ENCODE data around the gene RPL23. TPM values are rescaled to one million over a fixed set of nuclear protein-coding genes. Genes with fewer than 3 reads are reported as not detected.
A peak's percentile ranks its signal among the peaks of the same experiment; 100 is the strongest.

The RPL23 gene
- total and polyA plus RNA-seq, 2 donors from 2014 or later = 1,183 to 2,399 TPM

DNA sequence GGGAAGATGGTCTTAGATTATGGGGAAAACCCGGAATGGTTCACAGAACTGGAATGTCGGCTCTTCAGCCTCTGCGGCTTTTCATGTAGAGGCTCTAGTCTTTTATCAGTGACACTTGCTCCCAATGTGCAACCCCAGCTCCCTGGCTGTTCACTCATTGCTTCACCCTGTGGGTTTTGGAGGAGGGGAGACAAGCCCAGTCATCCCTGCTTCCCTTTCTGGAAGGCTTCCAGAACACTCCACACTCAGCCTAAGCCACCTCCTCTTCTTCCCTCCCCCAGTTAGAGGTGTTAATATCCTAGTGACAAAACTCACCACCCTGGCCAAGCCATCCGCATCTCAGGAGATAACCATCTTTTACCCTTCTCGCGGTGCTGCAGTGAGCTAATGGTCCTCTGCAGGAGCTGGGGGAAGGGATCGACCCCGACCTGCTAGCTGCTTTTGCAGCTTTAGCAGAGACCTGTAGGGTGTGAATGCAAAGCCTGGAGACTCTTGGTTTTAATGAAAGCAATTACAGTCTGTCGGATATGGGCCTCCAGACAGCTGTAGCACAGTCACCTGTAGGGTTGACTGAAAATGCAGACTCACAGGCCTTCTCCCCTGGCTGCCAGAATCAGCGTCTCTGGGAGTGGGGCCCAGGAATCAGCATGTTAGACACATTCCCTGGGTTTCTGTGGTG lies 47.6 kb upstream of the RPL23 start:
- intact Hi-C loops (cut with DNase I) = no loop called here
- H3K9ac ChIP-seq (ENCODE audit: low read length in 3 of 3) = no peak overlapping the region
- peaks cover 3 to 14% (median 4%) of the 10 kb centered on the region in 3 donors for H3K36me3 ChIP-seq (ENCODE audit: control insufficient read depth in 2 of 3, insufficient read depth in 3 of 3, low read length in 3 of 3)
- no peak for FAIRE-seq
- H3K9me3 ChIP-seq (ENCODE audit: control insufficient read depth in 2 of 3, insufficient read depth in 1 of 3, low read length in 3 of 3) = no peaks in the 10 kb centered on the region
- DNase-seq = peak in 2 of 5 donors; percentile 46 to 50
- H3K27me3 ChIP-seq (ENCODE audit: control insufficient read depth, insufficient read depth, low read length) = no peaks in the 10 kb centered on the region
- H3K4me3 ChIP-seq (ENCODE audit: low read length in 3 of 3) = no peak overlapping the region
- TF ChIP-seq CTCF (IDR thresholded peaks at IDR 0.05; ENCODE audit: borderline replicate concordance, extremely low read depth, insufficient read depth) = no peak
- peak overlapping the region in 1 of 2 donors; percentile 1 for H3K27ac ChIP-seq (ENCODE audit: low read depth in 2 of 2, low read length in 2 of 2)
- H3K4me1 ChIP-seq (ENCODE audit: control insufficient read depth in 2 of 3, insufficient read depth in 2 of 3, low read depth in 1 of 3, low read length in 3 of 3) = peaks cover 0 to 42% (median 36%) of the 10 kb centered on the region in 3 donors

DNA sequence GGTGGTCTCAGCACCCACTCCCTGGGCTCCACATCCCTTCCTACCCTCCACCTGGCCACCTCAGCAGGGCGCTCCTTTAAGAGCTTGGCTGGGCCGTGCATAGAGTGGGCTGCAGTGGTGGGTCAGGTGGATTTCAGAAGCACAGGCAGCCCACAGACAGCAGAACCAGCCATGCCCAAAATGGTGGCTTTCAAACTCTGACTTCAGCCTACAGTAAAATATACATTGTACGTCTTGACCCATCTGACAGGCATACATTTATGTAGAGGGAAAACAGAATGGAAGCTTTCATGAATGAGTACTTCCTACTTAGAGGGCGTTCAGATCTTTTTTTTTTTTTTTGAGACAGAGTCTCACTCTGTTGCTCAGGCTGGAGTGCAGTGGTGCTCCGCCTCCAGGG lies 45.9 kb upstream of the RPL23 start:
- H3K27me3 ChIP-seq (ENCODE audit: control insufficient read depth, insufficient read depth, low read length) = no peaks in the 10 kb centered on the region
- H3K4me1 ChIP-seq (ENCODE audit: control insufficient read depth in 2 of 3, insufficient read depth in 2 of 3, low read depth in 1 of 3, low read length in 3 of 3) = peaks cover 0 to 42% (median 38%) of the 10 kb centered on the region in 3 donors
- H3K27ac ChIP-seq (ENCODE audit: low read depth in 2 of 2, low read length in 2 of 2) = peak overlapping the region; percentile 65 to 86
- peaks cover 2 to 10% (median 3%) of the 10 kb centered on the region in 3 donors for H3K36me3 ChIP-seq (ENCODE audit: control insufficient read depth in 2 of 3, insufficient read depth in 3 of 3, low read length in 3 of 3)
- FAIRE-seq = no peak
- TF ChIP-seq CTCF (IDR thresholded peaks at IDR 0.05; ENCODE audit: borderline replicate concordance, extremely low read depth, insufficient read depth) = no peak
- H3K9me3 ChIP-seq (ENCODE audit: control insufficient read depth in 2 of 3, insufficient read depth in 1 of 3, low read length in 3 of 3) = no peaks in the 10 kb centered on the region
- no peak overlapping the region for H3K4me3 ChIP-seq (ENCODE audit: low read length in 3 of 3)
- intact Hi-C loops (cut with DNase I) = no loop called here
- H3K9ac ChIP-seq (ENCODE audit: low read length in 3 of 3) = no peak overlapping the region
- DNase-seq = no peak

GRCh38 chr17:38898812-38899348 lies 45.4 kb upstream of the RPL23 start:
- no peaks in the 10 kb centered on the region for H3K27me3 ChIP-seq (ENCODE audit: control insufficient read depth, insufficient read depth, low read length)
- H3K4me3 ChIP-seq (ENCODE audit: low read length in 3 of 3) = no peak overlapping the region
- H3K36me3 ChIP-seq (ENCODE audit: control insufficient read depth in 2 of 3, insufficient read depth in 3 of 3, low read length in 3 of 3) = peaks cover 2 to 10% (median 3%) of the 10 kb centered on the region in 3 donors
- DNase-seq (no peak), FAIRE-seq (no peak)
- no peaks in the 10 kb centered on the region for H3K9me3 ChIP-seq (ENCODE audit: control insufficient read depth in 2 of 3, insufficient read depth in 1 of 3, low read length in 3 of 3)
- no peak for TF ChIP-seq CTCF (IDR thresholded peaks at IDR 0.05; ENCODE audit: borderline replicate concordance, extremely low read depth, insufficient read depth)
- peak overlapping the region; percentile 85 to 86 for H3K27ac ChIP-seq (ENCODE audit: low read depth in 2 of 2, low read length in 2 of 2)
- H3K4me1 ChIP-seq (ENCODE audit: control insufficient read depth in 2 of 3, insufficient read depth in 2 of 3, low read depth in 1 of 3, low read length in 3 of 3) = peaks cover 0 to 45% (median 38%) of the 10 kb centered on the region in 3 donors
- peak overlapping the region in 1 of 3 donors; percentile 14 for H3K9ac ChIP-seq (ENCODE audit: low read length in 3 of 3)
- intact Hi-C loops (cut with DNase I) = no loop called here
